Stimulated activated naive CD4-positive, alpha-beta T cell (primary cell): Measurements from ENCODE around the gene B3GNT2.
"Not testable (repeated sequence)": the region's sequence is repeated elsewhere in the genome, so short reads cannot be mapped to it uniquely, and the experiment has no call there.

Experiments
- DNase-seq, 6 experiments: peaks; one replicate each; lab custom pipeline; 2025; lab: John Stamatoyannopoulos, UW

The B3GNT2 gene

GRCh38 chr2:62185475-62186155, 10.3 kb upstream of the B3GNT2 start:
- no peak for DNase-seq

DNA sequence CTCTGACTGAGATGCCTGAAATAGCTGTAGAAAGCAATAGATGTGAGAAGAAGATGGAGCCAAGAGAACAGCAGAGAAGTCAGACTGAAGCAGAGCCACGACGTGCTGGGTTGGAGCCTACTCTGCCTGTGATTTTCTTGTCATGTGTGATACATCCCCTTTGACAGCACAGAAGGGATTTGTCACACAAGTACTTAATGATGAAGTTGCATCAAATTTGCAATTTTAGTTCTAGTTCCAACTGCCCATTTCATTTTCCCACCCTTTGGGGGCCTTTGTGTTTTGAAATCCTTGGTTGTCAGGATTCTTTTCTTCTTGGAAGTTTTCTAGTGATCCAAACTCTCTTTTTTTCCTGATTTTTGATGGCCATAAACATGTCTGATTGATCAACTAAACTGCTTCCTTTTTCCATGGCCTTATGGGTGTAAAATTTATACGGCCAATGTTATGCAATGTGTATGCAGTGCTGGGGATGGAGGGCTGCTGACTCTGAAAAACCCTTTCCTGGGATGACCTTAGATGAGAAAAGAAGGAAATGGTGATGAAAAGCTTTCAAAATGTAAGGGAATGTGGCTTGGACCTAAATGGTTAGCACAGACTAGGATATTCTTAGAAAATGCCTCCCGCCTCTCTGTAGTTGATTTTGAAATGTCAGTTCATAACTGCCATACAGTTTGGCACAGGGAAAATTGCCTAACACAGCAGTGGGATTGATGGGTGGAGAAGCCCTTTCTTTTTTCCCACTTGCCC, 9.6 kb upstream of the B3GNT2 start:
- DNase-seq = no peak

GRCh38 chr2:62187246-62187645, 8.7 kb upstream of the B3GNT2 start:
- no peak for DNase-seq

DNA sequence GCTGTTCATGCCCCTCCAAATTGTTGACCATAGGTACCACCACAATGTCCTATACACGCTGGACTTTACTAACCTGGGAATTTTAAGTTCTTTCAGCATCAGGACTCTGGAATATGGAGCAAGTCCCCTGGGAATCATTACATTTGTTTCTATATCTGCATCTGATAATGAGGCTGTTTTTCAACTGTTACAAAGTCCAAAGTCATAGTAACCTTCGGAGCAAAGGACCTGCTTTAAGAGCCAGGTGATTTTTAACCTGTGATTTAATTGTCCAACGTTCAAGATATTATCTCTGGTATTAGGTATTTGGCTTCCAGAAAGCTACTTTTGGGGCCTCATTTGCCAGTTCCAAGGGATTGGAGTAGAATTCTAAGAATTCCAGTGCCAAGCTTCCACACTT, 7.5 kb upstream of the B3GNT2 start:
- no peak for DNase-seq

DNA sequence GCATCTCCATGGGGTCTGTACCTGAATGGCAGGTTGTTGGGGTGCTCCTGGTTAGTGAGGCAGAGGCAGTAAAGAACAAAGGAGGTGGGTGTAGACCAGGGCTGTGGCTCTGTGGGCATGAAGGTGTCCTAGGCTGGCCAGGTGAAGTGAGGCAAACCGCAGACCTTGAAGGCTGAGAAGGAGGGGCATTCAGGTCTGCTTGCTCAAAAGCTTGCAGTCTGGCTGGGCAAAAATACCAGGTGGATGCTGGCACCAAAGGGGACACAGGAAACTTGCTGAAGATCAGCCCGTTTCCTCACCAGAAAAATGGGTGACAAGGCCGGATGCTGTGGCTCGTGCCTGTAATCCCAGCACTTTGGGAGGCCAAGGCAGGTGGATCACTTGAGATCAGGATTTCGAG, 6.7 kb upstream of the B3GNT2 start:
- no peak for DNase-seq

- DNase-seq = no peak
Measured at GRCh38 chr2:62192811-62193210, 3.1 kb upstream of the B3GNT2 start.

DNA sequence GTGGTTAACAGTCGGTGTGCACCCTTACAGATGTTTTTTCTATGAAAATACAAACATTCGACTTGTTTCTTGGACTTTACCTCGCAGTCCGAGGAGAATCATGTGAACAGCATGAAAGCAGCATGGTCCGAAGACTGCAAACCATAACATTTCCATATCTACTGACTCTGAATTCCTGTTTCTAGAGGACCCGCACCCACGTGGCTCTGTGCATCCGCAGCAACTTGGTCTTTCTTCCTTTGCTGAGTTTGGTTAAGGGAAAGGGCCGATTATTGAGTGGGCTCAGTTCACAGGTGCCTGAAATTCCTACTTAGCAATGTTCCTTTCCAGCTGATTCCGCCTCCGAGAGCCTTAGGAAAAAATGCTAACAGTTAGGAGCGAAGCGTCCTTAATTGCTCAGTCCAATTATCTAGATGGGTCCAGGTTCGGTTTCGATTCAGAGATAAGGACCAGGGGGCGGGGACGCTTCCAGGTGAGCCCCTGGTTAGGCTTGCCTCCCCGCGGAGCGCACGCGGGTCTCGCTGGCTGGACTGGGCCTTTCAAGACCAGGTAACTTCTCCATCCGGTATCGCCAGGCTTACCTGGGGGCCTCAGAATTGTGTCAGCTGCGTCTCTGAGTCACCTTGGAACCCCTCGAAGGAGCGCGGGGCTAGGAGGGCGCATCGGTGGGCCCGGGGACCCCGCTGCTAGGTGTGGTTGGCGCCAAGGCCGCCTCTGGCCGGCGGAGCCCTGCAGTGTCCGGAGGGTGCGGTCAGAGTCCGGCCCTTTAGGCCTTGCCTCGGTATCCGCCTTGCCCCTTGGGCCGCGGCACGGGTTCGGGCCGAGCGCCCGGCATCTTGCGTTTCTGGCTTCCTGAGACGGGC, 1.1 kb upstream of the B3GNT2 start:
- DNase-seq = no peak

- DNase-seq = peak; percentile 34 to 75 (median 62)
Measured at GRCh38 chr2:62196278-62196901, 475 bp downstream of the B3GNT2 start.

- peak; percentile 7 to 45 (median 24) for DNase-seq
Measured at GRCh38 chr2:62197011-62197924, 1.4 kb downstream of the B3GNT2 start.

DNA sequence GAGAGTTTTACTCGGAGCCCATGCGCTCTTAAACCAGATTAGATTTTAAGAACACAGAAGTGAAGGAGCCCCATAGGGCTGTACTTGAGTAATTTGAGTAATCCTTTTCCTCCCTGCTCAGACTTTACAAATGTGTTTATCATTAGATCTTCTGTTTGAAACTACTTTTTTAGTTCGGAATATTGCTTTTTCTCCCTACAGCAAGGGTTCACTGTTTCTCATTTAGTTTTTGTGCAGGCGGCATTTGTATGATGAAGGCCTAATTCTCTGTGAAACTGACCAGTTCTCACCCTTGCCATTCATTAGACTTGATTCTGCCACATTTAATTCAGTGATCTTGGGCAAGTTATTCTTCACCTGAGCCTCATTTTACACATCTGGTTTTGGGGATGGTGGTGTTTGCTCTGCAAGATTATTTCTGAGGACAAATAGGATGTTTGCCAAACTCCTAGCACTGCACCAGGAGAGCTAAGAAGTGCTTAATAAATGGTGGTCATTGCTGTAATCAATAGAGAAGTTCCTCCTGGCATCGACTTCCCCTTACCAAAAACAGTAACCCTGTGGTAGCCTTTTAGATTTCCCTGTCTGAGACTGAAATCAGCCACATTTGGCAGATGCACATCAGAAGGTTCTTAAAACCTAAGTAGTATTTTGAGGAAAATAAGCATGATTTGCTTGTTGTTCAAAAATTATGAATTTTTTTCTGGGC, 2.2 kb downstream of the B3GNT2 start:
- DNase-seq = peak in 1 of 6 experiments; percentile 28

GRCh38 chr2:62198854-62199253, 2.9 kb downstream of the B3GNT2 start:
- DNase-seq = not testable (repeated sequence)

GRCh38 chr2:62199392-62200125, 3.6 kb downstream of the B3GNT2 start:
- DNase-seq = peak in 1 of 6 experiments; percentile 9

GRCh38 chr2:62200291-62200841, 4.5 kb downstream of the B3GNT2 start:
- DNase-seq = peak in 3 of 6 experiments; percentile 14 to 45 (median 22)

DNA sequence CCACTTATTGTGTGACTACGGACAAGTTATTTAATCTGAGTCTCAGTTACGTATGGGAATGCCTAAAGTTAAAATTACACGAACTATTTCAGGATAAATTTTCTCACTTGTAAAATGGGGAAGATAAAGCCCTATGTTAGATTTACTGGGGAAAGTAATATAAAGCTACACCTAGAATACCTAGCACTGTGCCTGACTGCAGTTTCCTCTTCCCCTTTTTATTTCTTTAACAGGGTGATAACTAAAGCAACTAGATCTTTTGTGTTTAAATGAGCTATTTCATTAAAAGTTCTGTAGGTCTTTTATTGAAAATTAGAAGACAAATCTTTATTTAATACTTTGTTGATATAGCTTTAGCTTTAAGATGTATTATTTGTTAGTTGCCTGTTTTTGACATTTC, 5.0 kb downstream of the B3GNT2 start:
- no peak for DNase-seq

DNA sequence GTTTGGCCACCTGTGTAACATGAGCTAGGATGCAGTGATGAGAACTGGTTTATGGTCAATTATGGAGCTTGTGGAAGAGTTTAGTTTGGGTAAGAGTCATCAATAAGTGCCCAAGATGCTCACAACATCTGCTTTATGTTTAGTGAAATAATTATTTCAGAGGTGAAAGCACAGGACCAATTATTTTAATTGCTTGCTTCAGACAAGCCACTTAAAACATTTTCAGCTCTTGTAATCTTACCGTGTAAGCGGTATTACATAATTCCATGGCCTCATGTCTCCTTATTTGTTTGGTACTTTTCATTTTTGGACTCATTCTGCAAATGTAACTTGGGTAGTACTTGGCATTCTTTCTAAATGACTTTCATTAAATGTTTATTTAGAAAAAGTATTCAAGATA, 5.4 kb downstream of the B3GNT2 start:
- no peak for DNase-seq

- no peak for DNase-seq
Measured at GRCh38 chr2:62202019-62202722, 6.3 kb downstream of the B3GNT2 start.

DNA sequence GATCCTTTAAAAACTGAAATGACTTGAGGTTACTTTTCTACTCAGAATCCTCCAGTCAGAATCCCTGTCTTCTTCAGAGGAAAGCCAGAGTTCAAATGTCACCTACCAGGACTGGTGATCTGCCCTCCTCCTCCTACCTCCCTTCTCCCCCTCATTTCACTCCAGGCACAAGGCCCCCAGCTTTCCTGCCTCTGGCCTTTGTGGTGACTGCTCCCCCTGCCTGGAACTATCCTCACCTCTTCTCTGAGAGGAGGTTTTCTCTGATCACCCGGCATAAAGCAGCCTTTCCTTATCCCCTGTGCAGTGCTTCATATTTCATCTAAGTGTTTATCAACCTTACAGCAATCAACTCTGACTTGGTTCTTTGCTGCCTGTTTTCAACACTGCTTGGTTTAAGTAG, 6.8 kb downstream of the B3GNT2 start:
- DNase-seq = no peak

DNA sequence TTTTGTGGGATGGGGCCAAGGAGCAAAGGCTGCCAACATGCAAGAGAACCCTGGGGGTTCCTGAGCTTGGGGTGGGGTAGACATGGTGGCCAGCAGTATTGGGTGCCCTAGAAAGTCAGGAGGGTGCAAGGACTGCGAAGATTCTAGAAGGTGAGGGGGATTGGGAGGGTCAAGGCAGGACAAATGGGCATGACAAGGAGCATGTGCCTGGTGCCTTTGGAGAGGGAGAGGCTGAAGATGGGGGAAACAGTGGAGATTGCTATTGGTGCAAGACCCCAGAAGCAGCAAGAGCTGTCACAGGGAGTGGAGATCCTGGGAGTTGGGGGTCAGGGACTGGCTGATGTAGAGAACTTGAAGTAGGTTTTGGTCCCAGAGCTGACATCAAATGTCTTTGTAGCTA, 7.5 kb downstream of the B3GNT2 start:
- no peak for DNase-seq

DNA sequence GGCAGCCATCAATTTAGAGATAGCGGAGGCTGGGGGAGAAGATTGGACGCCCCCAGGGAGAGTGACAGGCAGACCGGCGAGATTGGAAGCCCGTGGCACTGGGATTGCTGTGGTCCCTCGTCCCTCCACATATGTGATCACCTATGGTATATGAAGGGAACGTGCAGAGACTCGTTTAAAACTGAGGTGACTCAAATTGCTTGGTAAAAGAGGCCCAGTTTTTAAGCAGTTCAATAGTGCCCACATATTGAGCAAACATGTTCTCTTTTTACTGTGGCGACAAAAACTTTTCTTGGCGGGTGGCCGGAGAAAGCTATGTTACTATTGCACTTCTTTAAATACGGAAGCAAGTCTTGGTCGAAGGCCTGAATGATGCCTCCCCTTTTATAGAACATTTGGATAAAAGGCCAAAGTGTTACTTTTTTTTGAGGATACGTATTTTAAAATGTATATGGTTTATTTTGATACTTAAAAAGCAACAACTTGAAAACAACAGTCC, 9.1 kb downstream of the B3GNT2 start:
- DNase-seq = no peak
